Measurements from ENCODE around the gene GALNTL6.
"Not testable (repeated sequence)": the region's sequence is repeated elsewhere in the genome, so short reads cannot be mapped to it uniquely, and the experiment has no call there.

GALNTL6 gene

DNA sequence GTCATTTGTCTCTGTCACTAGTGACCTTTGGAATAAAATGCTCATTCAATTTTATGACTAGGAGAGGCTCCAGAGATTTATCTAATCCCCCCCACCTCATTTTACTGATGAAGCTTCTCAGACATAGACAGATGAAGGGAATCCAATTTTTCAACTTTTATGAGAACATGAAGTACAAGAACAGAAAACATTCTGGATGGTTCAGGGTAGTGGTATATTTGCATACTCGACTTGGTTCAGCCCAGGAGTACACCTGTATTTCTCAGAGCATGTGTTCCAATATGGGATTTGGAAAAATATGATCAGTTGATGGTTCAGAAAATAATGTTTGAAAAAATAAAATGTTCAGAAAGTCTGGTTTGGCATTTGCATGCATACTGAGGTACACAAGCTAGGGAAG, 1224.0 kb downstream of the GALNTL6 start:
- in situ Hi-C loops (cut with MboI; ENCODE audit: low sequenced_read_pairs) = no loop called here

GRCh38 chr4:173038192-173038896, 1225.1 kb downstream of the GALNTL6 start:
- in situ Hi-C loops (cut with MboI; ENCODE audit: low sequenced_read_pairs) = no loop called here

DNA sequence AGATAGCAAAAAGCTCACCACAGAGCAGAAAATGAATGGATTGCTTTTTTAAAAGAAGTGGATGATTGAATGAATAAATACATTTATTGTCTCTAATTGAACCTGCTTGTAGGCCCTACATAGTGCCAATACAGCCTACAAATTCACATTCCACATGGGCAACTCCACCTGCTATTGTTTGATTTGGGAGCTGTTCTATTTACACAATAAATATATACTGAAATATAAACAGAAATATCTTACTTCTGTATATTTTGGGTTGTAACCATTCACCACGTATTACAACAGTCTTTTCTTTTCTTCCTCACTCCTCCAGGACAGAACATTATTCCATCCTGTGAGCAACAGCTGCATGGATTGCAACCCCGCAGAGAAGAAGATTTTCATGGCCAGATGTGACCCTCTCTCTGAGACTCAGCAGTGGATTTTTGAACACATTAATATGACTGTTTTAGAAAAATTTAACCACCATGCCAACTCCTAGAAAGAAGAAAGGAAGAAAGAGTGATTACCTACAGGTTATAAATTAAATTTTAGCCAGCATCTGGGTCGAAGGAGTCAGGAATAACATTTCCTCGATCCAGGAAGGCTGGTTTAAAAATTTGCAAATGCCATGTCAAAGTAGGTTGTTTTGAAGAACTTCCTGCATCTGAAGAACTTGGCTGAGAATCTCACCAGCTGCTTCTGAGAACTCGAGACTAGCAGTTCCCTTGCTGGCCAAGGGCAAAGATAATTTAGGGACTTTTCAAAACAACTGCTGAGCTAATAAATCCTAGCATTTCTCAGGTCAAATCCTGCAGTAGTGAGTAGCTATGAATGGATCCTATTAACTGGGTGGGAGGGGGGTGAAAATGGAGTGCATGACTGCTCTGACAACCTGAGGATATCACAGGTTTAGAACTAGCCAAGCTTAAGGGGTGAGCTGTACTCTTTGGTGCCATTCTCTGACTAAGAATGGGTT, 1226.7 kb downstream of the GALNTL6 start:
- in situ Hi-C loops (cut with MboI; ENCODE audit: low sequenced_read_pairs) = no loop called here

DNA sequence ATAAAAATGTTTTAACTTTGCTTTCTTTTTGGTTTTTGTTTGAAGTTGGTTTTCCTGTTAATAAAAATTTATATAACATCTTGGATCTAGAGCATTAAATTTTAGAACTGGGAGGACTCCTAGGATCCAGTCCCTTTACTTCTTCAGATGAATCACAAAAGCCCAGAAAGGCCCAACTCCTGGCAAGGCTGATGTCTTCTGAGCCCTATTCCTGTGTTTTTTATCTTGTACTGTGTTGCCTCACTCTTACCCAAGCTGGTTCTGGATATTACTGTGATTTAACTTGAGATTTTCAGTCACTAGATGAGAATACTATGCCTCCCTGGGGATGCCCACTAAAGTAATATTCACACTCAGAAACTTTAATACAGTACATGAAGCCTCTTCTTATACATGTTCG, 1228.3 kb downstream of the GALNTL6 start:
- in situ Hi-C loops (cut with MboI; ENCODE audit: low sequenced_read_pairs) = no loop called here

- in situ Hi-C loops (cut with MboI; ENCODE audit: low sequenced_read_pairs) = not testable (repeated sequence)
Observed at GRCh38 chr4:173042139-173042538, 1228.9 kb downstream of the GALNTL6 start.

- in situ Hi-C loops (cut with MboI; ENCODE audit: low sequenced_read_pairs) = no loop called here
Observed at GRCh38 chr4:173044340-173044739, 1231.1 kb downstream of the GALNTL6 start.

GRCh38 chr4:173045571-173045970, 1232.4 kb downstream of the GALNTL6 start:
- in situ Hi-C loops (cut with MboI; ENCODE audit: low sequenced_read_pairs) = no loop called here

DNA sequence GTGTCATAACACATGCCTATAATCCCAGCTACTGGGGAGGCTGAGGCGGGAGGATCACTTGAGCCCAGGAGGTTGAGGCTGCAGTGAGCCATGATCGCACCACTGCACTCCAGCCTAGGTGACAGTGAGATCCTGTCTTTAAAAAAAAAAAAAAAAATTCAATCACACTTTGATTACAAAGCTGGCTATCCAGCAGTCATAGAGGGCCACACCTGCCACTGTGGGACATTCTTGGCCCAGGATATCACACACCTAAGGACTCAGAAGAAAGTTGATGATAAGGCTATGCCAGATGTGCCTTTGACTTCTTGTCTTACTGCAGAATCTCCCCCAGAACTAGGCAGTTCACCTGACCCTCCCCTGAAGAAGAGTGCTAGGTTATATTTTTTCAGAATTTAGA, 1232.9 kb downstream of the GALNTL6 start:
- in situ Hi-C loops (cut with MboI; ENCODE audit: low sequenced_read_pairs) = no loop called here

GRCh38 chr4:173046818-173047217, 1233.6 kb downstream of the GALNTL6 start:
- in situ Hi-C loops (cut with MboI; ENCODE audit: low sequenced_read_pairs) = no loop called here

DNA sequence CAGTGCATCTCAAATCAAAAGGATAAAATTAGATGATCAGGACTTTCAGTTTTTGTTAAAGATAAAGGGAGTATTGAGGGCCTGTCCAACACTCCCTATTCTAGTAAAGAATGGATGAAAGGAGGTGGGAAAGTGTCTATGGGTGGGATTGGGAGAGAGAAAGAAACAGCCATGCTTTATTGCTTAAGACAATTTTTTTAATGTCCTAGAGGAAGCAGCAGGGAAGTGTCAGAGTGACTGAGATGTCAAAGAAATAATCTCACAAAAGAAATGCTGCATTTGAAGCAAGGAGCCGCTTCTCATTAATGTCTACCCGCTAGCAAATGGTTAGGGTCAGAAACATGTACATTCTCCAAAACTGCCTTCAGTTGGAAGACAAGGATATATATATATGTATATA, 1238.0 kb downstream of the GALNTL6 start:
- in situ Hi-C loops (cut with MboI; ENCODE audit: low sequenced_read_pairs) = no loop called here

DNA sequence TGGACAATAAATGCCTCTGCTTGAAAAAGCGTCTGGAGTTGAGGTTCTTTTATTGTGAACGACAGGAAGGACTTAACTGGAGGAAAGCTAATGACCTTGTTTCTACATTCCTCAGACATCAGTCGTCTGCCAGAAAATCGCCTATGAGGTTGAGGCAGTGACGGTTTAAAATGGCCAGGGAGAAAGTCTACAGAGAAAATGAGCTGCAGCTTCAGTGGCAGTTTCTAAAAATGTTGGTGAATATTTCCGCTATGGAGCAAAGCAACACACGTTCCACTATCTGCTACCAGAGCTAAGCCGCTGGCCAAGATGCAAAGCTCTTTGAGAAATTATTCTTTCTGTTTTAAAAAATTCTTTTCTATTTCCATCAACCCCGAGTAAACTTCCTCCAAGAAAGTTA, 1238.5 kb downstream of the GALNTL6 start:
- in situ Hi-C loops (cut with MboI; ENCODE audit: low sequenced_read_pairs) = no loop called here

- in situ Hi-C loops (cut with MboI; ENCODE audit: low sequenced_read_pairs) = no loop called here
Observed at GRCh38 chr4:173052439-173052838, 1239.2 kb downstream of the GALNTL6 start.

DNA sequence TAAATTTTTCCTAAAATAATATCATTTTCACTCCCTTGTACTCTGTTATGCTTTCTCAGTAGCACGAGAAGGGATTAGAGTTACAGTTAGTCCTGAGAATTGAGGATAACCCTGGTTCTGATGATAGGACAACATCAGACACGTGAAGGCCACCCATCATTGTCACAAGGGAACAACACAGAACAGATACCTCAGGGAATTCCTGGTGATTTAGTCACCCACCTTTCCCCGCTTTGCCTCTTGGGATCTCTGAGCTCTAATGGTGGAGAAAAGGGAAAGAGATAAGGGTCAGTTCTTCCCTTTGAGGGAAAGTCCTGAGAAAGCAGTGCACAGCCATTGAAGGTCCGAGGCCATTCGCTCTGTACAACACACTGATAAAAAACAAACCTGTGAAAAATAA, 1243.1 kb downstream of the GALNTL6 start:
- in situ Hi-C loops (cut with MboI; ENCODE audit: low sequenced_read_pairs) = no loop called here

GRCh38 chr4:173056710-173057109, 1243.5 kb downstream of the GALNTL6 start:
- in situ Hi-C loops (cut with MboI; ENCODE audit: low sequenced_read_pairs) = no loop called here

- in situ Hi-C loops (cut with MboI; ENCODE audit: low sequenced_read_pairs) = no loop called here
Observed at GRCh38 chr4:173057442-173057841, 1244.2 kb downstream of the GALNTL6 start.

DNA sequence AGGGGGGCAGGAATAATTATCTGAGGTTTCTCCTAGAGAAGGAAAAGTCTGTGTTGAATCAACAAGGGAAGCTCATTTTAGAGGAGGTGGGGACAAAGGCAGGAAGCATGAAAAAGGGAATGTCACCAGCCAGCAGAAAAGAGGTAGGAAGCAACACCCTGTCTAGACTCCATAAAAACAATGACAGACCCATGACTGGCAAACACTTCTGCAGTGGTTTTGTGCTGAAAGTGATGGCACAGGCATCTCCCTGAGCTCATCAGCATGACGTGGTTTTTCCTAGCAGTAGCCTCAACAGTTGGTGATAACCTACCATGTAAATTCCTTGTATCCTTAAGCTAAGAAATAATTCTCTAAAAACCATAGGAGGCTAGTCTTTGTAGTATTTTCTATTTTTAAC, 1244.7 kb downstream of the GALNTL6 start:
- in situ Hi-C loops (cut with MboI; ENCODE audit: low sequenced_read_pairs) = no loop called here

GRCh38 chr4:173061160-173061559, 1248.0 kb downstream of the GALNTL6 start:
- in situ Hi-C loops (cut with MboI; ENCODE audit: low sequenced_read_pairs) = no loop called here

- in situ Hi-C loops (cut with MboI; ENCODE audit: low sequenced_read_pairs) = no loop called here
Observed at GRCh38 chr4:173073939-173074500, 1260.8 kb downstream of the GALNTL6 start.

GRCh38 chr4:173074501-173074946, 1261.3 kb downstream of the GALNTL6 start:
- in situ Hi-C loops (cut with MboI; ENCODE audit: low sequenced_read_pairs) = no loop called here

- in situ Hi-C loops (cut with MboI; ENCODE audit: low sequenced_read_pairs) = no loop called here
Observed at GRCh38 chr4:173076903-173077634, 1263.9 kb downstream of the GALNTL6 start.

DNA sequence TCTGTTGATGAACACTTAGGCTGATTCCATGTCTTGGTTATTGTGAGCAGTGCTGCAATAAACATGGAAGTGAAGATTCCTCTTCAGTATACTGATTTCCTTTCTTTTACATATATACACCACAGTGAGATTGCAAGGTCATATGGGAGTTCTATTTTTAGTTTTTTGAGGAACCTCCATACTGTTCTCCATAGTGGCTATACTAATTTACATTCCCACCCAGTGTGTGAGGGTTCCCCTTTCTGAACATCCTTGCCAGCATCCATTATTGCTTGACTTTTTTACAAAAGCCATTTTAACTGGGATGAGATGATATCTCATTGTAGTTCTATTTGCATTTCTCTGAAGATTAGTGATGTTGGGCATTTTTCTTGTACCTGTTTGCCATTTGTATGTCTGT, 1274.9 kb downstream of the GALNTL6 start:
- in situ Hi-C loops (cut with MboI; ENCODE audit: low sequenced_read_pairs) = no loop called here
